Activated CD4-positive, alpha-beta T cell treated with anti-CD3 and anti-CD28 coated beads, Interleukin-2, amount 50 U/mL, for 1 hour (primary cell): ENCODE measurements around the gene PAX7.
"Not testable (repeated sequence)": the region's sequence is repeated elsewhere in the genome, so short reads cannot be mapped to it uniquely, and the experiment has no call there.

Source experiments
- DNase-seq: peaks from one replicate; pipeline ENCODE4 v3.0.0-alpha.2; 2020

Gene PAX7

DNA sequence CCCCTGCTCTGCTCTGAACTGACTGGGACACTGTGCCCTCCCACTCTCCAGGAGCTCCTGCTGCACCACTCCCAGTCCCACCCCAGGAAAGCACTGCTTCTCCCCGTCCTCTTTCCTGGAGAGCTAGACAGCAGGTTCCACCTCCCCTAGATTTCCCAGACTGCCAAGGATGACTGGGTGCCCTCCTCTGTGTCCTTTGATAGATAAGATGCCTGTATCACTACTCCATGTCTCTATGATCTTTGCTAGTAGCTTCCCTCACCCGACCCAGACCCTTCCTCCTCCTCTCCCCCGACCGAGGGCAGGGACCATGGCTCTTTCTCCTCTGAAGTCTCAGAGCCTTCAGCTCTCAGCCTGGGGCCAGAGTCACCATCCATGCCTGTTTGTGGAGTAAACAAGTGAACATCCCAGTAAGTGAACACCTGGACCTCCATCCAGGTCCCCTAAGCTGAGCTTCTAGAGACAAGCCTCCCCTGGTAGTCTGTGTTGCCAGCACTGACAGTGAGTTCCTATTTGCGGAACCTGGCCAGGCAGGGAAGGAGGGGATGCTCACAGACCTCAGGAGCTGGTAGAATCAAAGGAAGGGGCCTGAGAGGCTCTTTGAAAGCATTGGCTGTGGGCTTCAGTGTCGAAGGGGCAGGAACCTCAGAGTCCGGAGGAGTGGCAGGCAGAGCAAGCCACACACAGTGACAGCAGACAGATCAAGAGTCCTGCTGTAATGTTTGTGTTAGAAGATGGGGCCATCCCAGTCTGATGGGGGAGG, 104.0 kb downstream of the PAX7 start:
- DNase-seq, result no peak

DNA sequence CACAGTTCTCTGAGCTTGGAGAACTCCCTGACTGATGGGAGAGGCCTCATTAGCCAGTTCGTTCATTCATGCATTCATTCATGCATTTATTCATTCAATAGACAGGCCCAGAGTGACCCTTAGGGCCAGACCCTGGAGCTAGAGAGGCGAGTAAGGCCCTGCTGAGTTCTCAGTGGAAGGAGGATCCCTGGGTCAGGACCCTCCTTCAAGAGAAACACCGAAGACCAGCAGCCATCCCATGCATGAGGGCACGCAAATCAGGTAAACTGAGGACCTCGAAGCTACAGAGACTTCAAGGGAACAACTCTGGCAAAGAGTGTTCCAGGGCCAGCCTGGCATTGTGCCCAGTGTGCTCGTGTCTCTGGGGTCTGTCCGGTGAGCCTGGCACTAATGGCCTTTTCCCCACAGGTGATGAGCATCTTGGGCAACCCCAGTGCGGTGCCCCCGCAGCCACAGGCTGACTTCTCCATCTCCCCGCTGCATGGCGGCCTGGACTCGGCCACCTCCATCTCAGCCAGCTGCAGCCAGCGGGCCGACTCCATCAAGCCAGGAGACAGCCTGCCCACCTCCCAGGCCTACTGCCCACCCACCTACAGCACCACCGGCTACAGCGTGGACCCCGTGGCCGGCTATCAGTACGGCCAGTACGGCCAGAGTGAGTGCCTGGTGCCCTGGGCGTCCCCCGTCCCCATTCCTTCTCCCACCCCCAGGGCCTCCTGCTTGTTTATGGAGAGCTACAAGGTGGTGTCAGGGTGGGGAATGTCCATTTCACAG, 104.8 kb downstream of the PAX7 start:
- no peak for DNase-seq

DNA sequence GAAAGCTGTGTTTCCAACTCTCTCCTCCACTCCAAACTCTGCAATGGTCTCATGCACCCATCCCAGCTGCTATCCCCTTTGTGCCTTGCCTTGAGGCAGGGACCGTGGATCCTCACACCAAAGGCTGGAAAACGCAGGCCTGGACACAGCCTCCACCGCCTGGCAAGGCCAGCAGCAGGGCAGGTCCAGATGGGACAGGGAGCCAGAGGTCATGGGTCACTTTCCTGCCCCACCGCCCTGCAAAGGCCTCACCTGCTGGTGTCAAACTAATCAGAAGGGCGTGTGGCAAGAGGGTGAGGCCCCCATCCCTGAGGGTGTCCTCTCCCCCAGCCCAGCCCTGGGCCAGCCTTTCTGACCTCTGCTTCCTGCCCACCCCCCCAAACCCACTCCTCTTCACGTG, 106.3 kb downstream of the PAX7 start:
- DNase-seq, result no peak

DNA sequence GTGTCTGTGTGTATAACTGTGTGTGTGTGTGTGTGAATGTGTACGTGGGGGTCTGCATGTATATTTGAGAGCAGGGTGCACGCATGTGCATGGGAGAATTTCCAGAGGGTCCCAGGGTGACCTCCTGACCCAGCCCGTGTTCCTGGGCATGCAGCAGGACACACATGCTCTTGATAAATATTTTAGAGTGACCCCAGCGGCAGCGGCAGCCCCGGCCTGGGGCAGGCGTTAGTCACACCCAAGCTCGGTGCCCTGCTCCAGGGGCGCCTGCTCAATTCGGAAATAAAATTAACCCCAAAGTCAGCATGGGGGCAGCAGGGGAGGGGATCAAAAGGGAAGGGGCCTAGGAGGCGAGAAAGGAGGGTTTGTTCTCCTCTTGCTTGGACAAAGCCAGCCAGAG, 107.5 kb downstream of the PAX7 start:
- DNase-seq, result no peak

DNA sequence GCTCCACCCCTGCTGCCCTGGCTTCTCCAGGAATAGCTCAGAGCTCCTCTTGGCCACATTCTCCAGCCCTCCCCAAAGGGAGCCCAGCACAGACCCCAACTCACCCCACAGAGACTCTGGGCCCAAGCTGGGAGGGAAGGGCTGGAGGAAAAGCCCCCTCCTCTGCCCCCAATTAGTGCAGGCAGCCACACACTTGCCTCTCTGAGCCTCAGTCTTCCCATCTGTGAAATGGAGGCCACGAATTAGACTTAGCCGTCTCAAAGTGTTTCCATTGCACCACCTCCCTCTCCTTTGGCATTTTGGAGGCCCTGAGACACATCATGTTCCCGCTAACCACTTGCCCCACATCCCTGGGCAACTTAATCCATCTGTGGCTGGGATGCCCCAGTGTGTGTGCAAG, 108.0 kb downstream of the PAX7 start:
- DNase-seq, result no peak

DNA sequence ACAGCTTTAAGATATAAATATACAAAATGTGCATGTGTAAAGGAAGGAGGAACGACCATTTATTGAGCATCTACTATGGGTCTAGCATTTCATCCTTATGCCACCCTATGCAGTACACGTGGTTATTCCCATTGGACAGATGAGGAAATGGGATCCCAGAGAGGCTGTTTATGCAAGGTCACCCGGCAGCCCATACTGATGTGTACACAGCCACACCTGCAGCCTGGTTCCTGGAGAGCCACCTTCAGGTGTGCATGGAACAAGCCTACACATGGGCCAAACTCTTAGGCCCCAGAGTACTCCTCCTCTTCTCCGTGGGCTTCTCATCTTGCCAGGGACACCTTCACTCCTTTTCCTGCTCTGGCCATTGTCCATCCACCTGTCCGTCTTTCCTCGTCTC, 108.8 kb downstream of the PAX7 start:
- no peak for DNase-seq

DNA sequence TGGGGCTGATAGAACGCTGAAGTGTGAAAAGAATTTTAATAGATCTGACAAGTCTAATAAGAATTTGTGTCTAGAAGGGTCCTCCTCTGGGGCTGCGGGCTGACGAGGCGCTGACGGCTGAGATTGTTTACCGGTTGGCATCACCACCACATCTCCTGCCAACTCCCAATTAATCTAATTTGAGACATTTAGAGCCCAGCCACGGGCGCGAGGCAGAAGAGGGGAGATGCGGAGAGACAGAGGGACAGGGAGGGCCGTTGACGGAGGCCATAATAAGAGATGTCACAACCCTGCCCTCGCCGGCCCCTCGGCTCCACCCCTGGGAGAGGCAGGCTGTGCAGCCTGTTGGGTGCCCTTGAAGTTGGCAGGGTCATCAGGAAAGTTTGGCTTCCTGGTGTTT, 109.3 kb downstream of the PAX7 start:
- no peak for DNase-seq

DNA sequence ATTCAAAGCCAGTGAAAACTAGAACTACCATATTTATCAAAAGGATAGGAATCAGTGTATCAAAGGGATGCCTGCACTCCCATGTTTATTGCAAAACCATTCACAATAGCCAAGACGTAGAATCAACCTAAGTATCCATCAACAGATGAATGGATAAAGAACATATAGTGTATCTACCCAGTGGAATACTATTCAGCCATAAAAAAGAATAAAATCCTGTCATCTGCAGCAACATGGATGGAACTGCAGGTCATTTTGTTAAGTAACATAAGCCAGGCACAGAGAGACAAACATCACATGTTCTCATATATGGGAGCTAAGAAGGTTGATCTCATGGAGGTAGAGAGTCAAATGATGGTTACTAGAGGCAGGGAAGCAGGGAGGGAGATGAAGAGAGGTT, 110.0 kb downstream of the PAX7 start:
- no peak for DNase-seq

DNA sequence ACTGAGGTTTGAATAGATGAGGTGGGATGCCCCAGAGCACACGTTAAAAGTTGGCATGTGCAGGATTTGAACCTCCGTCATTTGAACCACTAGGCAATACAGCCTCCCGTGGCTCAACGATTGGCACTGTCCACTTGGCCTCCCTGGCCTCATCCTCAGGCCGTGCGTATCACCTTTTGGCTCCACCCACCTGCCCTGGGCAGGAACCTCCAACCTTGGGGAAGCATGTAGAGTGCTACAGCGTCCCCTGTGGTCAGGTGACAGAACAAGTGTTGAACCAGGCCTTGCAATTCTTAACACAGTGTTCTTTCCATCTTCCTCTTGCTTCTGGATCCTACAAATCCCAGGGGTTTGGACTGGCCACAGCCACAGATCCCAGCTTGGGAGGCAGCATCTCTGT, 112.6 kb downstream of the PAX7 start:
- no peak for DNase-seq

DNA sequence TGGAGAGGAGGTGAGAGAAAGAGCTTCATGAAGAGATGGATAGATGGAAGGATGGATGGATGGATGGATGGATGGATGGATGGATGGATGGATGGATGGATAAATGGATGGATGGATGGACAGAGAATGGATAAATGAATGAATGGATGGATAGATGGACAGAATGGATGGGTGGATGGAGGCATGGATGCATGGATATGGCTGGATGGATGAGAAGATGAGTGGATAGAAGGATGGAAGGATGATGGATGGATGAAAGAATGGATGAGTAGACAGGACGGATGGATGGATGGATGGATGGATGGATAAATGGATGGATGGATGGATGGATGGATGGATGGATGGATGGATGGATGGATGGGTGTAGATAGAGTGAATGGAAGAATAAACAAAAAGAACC, 113.7 kb downstream of the PAX7 start:
- DNase-seq, result not testable (repeated sequence)

DNA sequence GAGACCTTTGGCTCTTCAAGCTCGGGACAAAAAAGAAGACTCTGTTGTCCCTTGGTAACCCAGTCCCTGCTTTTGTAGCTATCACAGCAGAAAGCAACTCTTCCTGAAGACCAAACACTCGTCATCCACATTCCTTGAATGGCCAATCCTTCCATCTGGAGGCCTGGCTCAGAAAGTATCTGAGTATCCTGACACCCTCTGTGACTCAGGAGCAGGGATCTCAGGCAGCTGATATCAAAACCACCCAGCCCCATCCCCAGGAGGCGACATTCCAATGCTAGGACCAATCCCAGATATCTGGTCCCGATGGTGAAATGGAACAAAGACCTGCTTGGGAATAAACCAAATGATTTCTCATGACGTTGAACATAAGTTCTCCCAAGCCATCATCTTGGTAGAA, 116.3 kb downstream of the PAX7 start:
- no peak for DNase-seq

DNA sequence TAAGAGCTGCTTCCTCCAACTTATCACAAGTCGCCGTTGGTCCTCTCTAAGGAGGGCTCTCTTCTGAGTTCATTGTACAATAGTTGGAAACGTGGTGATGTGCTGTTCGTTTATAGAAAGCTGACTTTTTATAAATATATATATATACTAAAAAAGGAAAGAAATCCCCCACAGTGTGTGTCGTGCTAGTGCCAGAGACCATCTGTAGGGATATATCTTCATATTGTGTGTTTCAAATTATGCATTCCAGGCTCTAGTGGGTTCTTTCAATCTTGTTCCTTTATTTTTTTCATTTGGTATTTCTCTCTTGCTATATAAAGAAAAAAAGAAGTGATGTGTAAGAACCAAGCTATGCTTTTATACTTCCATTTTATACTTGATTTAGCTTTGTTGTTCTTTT, 117.0 kb downstream of the PAX7 start:
- DNase-seq, result no peak

DNA sequence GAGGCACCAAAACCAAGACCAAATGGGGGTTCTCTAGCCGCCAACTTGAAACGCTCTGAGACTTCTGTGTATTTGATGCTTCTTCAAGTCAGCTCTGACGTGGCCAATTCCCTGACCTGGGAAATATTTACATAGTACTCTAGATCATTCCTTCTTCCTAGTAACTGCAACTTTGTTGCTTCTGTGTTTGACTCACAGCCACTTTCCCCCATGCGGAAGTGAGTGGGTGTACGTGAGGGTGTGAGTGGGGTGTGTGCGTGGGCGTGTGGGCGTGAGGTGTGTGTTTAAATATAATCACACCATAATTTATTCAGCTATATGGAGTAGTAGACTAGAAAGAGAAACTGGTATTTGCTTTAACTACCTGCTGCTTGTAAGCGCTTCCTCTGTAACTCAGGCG, 117.8 kb downstream of the PAX7 start:
- no peak for DNase-seq

DNA sequence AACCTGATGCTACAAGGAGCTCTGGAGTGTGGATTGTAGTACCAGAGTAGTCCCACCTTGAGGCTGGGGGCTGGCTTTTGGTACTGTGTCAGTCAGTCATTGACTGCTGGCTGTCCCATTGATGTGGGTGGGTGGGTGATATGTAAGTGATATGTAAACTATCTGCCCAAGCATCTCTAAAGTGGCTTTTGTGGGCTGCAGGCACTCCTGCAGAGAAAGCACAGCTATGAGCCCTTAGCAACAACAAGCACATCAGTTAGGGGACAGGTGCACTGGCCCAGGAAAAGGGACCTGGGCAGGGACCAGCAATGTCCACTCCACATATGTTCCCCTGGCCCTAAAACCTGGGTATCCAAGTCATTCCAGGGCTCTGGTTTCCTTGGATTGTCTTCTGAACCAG, 118.9 kb downstream of the PAX7 start:
- DNase-seq, result no peak

DNA sequence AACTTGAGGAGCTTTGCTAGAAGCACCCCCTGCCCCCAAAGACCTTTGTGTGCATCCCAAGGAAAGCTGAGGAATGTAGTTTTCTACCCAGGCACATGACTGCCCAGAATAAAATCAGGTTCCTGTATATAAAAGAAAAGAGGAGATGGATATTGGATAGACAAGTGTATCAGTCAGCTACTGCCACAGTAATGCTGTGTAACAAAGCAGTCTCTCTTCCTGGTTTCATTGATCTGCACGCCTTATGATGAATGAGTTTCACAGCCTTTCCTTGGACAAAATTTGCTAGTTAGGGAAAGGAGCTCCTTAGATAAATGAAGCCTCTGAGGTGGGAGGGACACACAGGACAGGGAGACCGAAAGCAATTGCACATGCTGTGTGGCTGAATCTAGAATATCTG, 120.0 kb downstream of the PAX7 start:
- DNase-seq, result no peak

DNA sequence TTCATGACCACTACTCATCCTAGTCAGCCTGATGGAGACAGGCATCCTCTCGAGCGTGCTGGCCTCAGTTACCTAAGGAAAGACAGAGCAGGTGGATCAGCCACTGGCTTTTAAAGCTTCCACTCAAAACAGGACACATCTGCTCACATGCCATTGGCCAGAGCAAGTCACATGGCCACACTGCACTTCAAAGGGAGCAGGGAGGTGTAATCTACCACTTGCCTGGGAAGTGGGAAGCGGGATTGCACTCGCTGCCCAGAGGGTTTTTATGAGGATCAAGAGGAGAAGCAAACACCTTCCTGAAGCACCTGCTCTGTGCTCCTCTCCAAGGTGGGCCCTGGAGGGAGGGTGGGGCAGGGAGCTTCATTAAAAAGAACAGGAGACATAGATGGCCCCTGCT, 120.8 kb downstream of the PAX7 start:
- DNase-seq, result no peak

DNA sequence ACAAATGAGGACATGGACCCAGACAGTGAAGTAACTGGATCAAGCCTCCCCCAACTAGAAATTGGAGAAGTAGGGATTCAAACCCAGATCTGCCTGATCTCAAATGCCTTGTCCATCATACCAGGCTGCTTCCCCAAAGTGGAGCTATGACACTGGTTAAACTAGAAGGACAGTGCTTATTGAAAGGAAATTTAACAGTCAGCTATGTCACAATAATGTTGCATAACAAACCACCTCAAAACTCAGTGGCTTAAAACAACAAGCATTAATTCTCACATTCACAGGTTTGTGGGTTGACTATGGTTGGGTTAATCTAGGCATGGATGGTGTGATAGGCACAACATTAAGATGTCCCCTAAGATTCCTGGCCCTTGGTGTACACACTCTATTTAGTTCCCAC, 121.8 kb downstream of the PAX7 start:
- DNase-seq, result no peak

DNA sequence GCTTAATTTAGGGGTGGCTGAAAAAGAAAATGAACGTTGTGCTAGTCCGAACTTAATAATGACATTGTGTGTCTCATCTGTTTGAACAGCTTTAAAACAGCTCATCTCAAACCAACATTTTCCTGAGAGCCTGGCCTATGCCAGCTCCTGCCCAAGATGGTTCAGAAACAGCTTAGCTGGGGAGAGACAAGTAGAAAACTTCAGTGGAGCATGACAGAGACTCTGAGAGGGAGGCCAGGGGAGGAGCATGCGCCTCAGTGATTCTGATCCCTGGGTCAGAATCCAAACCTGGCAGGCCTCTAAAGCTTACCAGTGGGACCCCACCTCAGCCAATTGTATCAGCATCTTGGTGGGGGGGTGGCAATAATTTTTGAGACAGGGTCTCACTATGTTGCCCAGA, 129.5 kb downstream of the PAX7 start:
- no peak for DNase-seq

DNA sequence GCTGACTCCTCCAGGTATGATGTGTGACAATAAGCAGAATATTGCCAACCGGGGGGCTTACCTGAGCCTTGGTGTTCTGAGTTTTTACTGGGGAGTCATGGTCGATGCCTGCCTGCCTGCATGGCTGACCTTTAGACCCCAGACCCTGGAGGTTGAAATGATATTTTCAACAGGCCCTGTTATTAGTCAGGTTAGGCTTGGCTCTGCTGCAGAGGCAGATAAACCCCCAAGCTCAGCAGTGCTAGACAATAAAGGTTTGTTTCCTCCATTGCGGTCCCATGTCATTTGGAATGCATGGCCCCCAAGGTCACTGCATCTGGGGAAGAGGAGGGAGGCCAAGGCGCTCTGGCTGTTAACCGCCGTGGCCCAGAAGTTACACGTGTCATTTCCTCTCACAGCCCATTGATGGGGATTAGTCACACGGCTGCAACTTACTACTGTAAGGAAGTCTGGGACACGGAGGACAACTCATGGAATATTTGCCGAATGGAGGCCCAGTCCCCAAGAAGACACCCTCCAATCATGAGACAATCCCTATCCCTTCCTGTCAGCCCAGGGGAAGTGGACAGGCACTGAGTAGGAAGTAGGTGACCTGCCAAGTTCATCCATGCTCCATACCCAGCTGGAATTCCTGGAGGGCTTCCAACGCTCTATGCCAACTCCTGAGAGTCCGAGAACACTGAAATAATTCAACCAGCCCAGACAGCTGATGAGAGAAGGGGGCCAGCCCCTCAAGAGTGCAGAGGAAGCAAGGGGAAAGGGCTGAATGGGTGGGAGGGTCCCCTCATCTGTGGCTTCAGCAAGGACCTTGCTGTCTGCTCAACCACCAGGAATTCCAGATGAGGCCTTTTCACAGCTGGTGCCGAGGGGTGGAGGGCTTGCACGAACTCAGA, 131.5 kb downstream of the PAX7 start:
- DNase-seq, result no peak

DNA sequence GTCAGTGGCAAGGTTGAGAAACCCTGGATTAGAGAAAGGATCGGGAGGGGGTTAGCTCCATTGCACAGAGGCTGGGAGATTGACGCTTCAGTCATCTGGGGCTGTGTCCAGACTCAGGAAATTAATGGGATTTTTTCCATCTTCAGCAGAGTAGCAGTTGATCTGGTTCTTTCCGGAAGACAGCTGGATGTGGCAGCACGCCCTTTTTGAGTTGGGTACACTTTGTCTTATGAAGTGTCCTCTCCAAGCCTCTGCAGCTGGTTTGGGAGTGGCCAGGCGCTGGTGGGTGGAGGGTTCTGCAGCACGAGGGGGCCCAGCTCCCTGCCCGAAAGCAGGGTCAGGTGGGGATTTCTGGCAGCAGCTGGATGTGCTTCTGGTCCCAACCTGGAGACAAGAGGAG, 133.7 kb downstream of the PAX7 start:
- no peak for DNase-seq

DNA sequence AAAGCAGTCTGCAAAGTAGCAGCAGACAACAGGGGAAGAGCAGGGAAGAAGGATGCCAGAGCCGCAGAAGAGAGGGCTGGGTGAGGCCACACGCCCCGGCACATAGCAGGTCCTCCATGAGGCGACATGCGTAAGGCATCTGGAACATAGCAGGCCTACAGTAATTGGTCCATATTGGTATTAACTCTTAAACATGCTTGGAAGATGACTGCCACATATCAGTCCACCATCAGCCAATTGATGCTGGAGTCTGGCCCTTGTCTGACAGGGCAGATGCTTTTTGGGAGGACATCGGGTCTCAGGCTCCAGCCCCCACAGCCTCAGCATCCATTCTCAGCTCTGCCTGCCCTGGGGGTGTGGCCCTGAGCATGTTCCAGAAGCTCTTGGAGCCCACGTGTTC, 135.1 kb downstream of the PAX7 start:
- DNase-seq, result no peak

DNA sequence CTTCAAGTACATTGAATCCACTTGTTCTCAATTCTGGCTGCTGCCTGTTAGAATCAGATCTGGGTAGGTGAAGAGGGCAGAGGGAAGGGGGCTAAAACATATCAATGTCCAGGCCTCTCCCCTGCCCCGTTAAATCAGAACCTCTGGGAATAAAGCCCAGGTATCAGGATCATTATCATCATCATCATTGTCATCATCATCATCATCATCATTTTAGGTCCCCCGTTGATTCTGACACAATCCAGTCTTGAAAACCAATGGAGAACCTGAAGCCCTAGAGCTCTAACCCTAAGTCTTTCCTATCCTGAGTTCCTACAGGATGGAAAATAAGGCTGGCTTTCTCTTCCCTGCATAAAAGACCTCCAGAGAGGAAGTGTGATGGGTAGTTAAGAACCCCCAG, 135.7 kb downstream of the PAX7 start:
- DNase-seq, result no peak

DNA sequence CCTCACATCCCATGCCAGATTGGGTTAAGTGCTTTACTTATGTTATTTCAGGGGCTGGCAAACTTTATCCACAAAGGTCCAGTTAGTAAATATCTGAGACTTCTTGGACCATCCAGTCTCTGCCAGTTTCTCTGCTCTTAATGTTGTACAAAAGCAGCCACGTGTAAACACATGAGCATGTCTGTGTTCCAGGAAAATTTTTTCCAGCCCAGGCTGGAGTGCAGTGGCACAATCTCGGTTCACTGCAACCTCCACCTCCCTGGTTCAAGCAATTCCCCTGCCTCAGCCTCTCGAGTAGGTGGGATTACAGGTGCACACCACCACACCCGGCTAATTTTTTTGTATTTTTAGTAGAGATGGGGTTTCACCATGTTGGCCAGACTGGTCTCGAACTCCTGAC, 136.9 kb downstream of the PAX7 start:
- DNase-seq, result not testable (repeated sequence)

DNA sequence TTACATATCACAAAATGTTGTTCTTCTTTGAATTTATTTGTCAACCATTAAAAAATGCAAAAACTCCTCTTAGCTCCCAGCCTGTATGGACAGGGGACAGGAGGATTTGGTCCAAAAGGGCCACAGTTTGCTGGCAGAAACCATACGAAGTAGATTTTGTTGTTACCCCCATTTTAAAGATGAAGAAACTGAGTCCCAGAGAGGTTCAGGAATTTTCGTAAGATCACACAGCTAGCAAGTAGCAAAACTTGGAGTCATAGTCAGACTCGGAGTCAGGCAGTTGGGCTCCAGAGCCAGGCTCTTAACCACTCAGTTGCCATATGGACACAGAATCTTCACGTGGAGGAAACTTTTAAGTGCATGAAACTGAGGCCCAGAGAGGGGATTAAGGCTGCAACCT, 137.4 kb downstream of the PAX7 start:
- no peak for DNase-seq
